Islet of Langerhans (tissue), 1 donor: ENCODE measurements around the gene TSR1.
"Not testable (repeated sequence)": the region's sequence is repeated elsewhere in the genome, so short reads cannot be mapped to it uniquely, and the experiment has no call there.

Experiments used
- FAIRE-seq: peaks from one replicate; lab custom pipeline; 2011; peaks lifted over from hg19 to GRCh38; lab: Jason Lieb, UNC

The TSR1 gene

DNA sequence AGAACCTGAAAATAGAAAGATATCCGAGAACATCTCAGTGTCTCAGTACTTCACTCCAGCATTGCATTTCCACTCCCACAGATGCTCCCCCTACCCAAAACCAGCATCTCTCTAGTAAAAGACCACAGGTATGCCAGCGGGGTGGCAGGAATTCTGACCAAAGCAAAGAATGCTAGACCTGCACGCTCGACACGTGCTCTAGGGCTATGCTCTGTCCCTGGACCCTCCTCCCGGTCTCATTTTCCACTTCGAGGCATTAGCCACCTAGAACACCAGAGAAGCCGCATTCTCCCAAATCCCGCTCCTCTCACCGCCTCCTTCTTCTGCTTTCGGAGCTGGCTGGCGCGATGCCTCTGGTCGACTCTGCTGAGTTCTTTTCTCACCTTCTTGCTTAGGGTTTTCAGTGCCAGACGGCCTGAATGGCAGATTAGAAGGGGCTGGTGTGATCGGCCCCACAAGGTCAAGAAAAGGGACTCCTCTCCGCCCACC, 487 bp downstream of the TSR1 start:
- FAIRE-seq, result no peak

DNA sequence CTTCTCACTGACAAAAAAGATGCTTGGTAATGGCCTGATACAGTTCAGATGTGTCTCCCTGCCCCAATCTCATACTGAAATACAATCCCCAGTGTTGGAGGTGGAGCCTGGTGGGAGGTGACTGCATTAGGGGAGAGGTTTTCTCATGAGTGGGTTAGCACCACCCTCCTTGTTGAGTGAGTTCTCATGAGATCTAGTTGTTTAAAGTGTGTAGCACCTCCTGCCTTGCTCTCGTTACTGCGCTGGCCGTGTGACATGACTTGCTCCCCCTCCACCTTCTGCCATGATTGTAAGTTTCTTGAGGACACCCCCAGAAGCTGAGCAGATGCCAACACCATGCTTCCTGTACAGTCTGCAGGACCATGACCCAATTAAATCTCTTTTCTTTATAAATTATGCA, 5.0 kb downstream of the TSR1 start:
- no peak for FAIRE-seq

DNA sequence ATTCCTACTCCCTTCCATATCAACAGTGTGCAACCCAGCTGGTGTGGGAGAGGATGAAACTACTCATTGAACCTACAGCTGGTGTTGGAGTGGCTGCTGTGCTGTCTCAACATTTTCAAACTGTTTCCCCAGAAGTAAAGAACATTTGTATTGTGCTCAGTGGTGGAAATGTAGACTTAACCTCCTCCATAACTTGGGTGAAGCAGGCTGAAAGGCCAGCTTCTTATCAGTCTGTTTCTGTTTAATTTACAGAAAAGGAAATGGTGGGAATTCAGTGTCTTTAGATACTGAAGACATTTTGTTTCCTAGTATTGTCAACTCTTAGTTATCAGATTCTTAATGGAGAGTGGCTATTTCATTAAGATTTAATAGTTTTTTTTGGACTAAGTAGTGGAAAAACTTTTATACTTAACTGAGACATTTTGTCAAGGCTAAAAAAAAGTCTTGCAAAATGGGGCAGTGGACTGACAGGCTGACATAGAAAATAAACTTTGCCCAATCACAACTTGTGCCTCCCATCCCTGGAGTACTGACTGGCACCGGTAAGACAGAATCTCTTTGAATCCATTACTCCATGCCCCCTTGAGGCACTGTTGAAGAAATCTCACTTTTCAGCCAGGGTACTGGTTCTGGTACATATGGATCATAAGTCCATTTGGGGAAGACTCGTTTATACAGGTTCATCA, 12.5 kb downstream of the TSR1 start:
- no peak for FAIRE-seq

DNA sequence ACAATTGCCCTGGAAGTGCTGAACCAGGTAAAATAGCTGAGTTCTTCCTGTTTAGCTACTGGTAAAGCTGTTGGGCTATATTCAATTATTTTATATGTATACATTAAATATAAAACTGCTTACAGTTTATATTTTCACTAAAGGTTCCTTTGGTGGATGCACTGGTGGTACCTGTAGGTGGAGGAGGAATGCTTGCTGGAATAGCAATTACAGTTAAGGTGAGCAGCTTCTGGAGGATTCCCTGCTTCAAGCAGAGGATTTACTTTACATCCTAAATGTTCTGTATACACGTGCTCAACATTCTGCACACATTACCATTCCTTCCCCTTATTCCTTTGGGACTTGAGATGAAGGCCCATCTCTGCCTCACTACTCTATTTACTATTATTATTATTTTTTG, 14.9 kb downstream of the TSR1 start:
- FAIRE-seq, result no peak

DNA sequence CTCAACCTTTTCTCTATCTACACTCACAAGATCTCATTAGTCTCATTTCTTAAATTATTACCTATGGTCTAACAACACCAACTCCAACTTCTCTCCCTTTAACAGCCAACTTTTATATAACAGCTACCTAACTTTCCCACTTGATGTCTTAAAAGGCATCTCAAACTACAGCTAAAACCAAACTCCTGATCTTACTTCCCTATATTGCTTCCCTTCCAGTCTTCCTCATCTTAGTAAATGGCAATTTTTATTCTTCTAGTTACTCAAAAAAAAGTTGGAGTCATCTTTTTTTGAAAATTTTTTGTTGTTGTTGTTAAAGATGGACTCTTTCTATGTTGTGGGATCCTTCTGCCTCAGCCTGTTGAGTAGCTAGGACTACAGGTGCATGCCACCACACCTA, 17.2 kb downstream of the TSR1 start:
- no peak for FAIRE-seq

DNA sequence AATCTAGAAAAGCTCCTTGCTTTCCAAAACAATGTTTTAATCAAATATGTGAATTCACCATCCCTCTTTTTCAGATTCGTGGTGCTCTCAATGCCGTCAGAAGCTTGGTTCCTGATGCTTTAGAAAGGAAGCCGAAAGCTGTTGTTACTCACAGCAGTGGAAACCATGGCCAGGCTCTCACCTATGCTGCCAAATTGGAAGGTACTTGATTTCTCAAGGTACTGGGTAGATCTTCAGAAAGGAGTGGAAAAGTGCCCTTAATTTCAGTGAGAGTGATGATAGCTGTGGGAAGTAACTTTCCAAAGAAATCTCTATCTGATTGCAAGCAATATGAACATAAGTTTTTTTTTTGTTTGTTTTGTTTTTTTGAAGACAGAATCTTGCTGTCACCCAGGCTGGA, 18.5 kb downstream of the TSR1 start:
- FAIRE-seq, result no peak

DNA sequence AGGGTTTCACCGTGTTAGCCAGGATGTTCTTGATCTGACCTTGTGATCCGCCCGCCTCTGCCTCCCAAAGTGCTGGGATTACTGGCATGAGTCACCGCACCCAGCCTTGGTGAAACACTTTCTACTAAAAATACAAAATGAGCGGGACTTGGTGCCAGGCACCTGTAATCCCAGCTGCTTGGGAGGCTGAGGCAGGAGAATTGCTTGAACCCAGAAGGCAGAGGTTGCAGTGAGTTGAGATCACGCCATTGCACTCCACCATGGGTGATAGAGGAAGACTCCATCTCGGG, 19.4 kb downstream of the TSR1 start:
- not testable (repeated sequence) for FAIRE-seq

DNA sequence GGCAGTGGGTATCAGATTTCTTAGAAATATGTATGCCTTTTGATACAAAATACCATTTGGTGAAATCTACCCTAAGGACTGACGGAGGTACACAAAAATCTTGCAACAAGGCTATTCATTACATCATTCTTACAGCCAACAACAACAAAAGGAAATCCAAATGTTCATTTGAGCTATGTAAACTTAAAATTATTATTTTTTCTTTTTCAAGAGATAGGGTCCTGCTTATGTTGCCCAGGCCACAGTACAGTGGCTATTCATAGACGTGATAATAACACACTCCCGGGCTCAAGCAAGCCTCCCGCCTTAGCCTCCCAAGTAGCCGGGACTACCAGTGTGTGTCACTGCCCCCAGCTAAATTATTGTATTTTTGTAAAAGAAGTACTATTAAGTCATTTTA, 23.5 kb downstream of the TSR1 start:
- no peak for FAIRE-seq

DNA sequence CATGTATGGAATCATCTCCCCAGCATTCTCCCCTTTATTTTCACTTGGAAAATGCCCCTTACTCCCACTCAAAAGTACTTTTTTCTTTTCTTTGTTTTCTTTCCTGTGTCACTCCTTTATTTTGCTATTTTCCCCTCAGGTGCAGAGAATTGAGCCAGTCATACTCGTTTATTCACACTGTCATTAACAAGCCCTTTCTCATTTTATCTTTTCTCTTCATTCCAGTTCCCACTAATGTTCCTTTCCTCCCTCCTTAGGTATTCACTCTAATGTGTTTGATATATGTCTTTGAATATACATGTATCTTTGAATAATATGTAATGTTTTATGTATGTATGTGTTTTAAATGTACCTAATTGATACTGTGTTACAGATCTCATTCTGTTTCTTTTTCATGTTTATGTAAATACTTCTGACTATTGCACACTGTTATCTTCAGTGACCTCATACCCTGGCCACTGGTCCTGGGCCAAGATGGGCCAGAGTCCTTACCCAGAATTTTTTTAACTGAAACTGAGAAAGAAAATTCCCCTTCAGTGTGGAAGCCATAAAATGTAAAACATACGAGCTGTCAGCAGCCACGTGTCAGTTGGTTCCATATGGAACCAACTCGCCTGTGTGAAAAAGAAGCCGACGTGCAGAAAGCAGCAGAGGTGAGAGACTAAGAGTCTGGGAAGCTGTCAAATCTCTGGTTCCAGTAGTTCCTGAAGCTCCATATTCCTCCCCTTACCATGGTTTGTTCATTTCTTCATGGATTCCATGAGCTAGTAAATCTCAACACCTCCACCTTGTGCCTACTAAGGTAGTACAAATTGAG, 26.7 kb downstream of the TSR1 start:
- FAIRE-seq, result no peak

DNA sequence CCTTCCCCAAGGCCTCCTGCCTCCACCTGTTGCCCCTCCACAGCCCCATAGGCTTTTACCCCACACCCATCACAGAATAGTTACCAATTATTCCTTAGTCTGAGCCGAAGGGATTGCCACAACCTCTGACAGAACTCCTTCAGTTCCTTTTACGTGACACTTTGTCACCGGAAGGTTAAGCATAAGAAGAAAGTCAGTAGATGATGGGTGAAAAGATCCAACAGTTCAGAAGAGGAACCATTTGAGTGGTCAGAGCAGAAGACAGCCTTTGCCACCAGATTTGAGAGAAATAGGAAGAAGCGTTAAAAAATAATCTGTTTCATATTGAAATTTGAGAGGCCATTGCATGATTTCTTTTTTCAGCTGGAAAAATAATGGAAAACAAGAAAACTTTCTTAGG, 31.3 kb downstream of the TSR1 start:
- FAIRE-seq, result no peak

DNA sequence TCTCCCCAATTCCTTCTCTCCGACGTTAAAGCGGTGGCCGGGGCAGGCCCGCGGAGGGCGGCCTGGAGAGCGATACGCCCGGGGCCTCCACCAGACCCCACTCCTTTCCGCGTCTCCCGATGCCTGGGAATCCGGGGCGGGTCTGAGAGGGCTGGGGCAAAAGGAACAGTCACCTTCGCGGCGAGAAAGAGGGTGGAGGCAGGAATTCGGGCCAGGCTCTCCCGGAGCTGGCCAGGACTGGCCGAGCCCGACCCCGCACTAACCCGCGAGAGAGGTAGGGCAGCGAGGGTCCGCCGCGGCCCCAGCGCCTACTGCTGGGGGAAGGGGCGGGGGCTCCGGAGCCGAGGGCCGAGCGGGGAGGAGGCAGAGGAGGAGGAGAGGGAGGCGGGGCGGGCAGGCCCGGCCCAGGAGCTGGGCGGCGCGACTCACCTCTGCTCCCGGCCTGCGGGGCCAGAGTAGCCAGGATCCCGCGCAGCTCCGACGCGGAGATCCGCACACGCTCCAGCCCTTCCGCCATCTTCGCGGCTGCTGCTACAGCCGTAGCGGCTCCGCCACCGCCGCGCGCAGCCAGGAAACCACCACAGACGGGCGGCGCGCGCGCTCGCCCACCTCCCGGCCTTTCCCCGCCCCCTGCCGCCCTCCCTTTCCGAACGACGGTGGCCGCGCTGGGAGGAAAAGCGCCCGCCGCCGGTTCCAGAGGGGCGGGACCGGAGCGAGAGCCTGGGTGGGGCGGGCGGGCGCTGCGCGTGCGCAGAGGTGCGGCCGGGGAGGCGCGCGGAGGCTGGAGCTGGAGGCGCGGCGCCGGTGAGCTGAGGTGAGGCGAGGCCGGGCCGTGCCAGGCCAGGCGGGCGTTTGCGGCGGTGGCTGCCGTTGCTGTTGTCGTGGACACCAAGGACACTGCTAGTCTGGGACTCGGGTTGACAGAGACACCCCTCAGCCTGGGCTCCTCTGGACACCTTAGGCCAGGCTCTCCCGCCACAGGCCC, 32.8 kb downstream of the TSR1 start, which contains the start of the genes SMG6 and SRR:
SMG6 (minus strand) TSS at position 582 of the 985 bp plus-strand sequence; CDS start at position 517, 65 bp downstream.
SRR (plus strand) TSS at position 747 of the 985 bp plus-strand sequence. CDS start 11,611 bp downstream, outside the sequence.
- no peak for FAIRE-seq

DNA sequence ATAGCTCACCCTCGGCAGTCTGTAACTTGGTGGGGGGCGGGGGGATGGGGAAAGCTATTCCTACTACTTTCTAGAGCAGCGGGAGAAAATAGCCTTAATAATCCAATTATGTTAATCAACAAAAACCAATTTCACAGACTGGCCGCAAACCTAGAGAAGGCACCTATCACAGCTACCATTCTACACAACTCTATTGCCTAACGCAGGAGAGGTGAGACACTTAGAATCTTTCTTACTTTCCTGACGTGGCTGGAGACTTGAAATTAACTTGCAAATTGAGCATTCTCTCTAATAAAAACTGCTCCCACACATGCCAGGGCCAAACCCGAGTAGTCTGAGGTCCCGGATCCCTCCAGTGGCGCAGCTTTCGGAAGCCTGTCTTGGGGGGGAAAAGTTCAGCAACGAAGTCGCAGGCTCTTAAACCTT, 33.5 kb downstream of the TSR1 start:
- no peak for FAIRE-seq

DNA sequence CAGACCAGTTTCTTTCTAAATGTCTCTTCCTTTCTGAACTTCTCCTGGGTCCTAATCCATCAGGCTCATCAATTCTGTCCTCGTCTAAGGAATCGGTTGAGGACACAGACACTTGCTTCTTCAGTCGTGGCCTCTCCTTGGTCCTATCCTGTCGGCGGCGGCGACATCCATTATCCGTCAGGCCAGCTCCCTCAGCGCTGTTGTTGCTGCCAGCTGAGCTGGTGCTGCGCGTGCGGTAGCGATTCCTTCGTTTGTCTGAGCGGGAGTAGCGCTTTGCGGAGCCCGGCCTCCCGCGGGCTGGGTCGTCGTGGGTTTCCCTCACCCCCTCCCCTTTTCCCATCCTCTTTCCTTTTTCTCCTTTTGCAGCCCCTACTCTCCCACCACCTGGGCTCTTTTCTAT, 36.5 kb downstream of the TSR1 start:
- no peak for FAIRE-seq

DNA sequence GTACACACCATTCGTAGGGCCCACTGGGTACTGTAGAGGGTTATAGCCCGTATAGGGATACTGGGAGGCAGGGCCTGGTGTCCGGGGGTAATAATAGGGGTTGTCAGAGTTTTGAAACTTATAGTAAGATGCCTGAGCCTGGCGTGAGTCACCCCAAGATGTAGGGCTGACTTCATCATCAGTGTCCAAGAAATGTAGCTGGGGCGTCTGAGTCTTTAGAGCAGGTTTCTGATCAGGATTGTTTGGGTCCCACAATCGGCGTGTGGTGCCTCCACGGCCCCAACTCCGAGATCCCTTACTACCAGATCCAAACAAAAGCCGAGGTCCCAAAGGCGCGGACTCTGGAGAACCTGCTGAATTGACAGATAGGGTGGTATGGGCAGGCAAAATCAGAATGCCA, 37.1 kb downstream of the TSR1 start:
- FAIRE-seq, result no peak

DNA sequence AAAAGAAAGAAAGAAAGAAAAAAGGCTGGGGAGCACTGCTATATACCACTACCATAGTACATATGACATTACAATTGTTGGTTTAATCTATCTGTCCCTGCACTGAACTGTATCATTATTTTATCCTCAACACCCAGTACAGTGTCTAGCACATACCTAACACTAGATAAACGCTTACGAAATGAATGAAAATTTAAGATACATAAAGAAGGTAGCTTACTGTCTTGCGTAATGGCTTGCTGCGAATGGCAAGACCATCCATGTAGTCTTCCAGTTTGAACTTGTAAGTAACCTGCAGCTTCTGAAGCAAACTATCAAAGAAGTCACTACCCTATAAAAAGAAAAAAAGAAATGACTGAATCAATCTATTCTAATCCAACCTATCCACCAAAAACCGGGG, 39.2 kb downstream of the TSR1 start:
- FAIRE-seq, result no peak

DNA sequence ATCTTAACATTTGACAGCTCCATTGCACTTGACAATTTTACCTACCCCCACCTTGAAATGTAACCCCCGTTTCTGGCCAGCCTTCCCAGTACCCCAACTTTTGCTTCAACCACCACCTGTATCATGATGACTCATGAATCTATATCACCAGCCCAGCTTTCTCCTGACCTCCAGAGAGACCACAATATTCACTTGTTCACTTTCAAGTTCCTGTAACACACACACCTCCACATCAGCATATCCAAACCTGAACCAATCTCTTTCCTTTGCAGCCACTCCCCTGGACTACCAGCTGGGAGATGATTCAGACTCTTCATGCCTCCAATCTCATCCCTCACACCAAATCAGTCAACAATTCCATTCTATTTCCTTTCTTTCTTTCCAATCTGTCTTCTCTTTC, 40.7 kb downstream of the TSR1 start:
- no peak for FAIRE-seq

DNA sequence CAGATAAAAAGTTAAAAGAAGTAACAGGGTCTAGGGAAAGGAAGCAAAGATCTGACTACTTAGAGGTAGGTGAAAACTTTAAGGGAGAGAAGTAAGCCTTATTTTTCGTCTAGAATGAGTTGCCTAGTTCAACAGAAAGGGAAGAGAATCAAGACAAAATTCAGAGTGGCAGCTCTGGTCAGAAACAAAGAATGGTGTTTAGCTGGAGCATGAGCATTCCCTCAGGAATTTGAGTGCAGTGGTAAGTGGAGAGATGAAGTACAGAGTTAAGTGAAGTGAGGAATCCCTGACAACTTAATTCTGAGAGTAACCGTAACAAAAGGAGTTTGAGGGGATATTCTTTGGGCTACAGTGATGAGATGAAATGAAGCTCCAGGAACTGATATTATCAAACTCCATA, 44.2 kb downstream of the TSR1 start:
- FAIRE-seq, result no peak

DNA sequence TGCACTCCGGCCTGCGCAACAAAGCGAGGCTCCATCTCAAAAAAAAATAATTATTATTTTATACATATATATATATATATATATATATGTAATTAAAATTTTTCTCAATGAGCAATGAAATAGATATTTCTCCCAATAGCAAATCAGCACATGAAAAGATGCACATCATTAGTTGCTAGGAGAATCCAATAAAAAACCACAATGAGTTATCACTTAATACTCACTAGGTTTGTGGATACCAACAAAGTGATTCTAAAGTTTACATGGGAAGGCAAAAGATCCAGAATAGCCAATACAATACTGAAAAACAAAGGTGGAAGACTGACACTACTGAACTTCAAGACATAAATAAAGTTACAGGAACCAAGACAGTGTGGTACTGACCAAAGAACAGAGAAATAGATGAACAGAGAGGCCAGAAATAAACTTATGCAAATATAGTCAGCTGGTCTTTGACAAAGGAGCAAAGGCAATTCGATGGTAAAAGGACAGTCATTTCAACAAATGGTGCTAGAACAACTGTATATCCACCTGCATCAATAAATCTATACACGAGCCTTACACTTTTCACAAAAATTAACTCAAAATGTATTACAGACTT, 46.3 kb downstream of the TSR1 start:
- FAIRE-seq, result no peak

DNA sequence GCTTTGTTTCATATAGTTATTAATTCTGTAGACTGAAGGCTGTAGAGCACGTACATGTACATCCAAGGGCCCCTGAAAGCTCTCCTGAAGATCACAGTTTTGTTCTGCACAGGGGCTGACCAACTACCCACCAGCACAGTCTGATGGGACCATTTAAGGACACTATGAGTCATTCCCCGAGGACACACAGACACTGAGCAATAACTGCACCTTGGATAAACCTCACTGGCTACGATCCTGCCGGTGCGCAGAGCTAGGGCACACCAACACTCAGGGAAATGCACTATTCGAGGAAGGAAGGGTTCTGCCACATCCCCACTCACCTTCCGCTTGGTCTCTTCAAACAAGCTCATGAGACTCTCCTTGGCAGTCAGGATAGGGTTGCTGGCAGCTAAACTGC, 53.0 kb downstream of the TSR1 start:
- no peak for FAIRE-seq

DNA sequence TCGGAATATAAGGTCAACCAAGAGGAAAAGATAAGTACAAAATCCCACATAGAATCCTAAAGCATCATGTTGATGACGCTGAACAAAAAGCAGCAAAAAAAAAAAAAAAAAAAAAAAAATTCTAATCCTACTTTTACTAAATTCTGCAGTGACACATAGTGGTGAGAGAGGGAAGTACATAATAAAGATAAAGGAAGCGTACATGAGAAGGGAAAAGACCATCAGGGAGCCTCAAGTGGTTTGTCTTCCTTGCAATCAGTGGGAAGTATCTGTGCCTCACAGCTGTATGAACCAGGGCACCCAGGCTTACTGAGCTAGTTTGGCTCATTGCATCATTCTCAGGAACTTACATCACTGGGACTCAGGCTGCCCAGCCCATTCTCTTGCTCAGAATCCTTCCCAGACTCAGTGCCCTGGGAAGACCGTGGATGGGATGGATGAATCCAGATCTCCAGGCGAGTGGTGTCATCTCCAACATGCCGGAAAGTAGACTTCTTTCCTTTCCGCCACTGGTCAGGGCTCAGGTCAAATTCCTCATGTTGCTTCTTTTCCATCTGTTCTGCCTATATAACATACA, 53.9 kb downstream of the TSR1 start:
- FAIRE-seq, result peak; percentile 97

DNA sequence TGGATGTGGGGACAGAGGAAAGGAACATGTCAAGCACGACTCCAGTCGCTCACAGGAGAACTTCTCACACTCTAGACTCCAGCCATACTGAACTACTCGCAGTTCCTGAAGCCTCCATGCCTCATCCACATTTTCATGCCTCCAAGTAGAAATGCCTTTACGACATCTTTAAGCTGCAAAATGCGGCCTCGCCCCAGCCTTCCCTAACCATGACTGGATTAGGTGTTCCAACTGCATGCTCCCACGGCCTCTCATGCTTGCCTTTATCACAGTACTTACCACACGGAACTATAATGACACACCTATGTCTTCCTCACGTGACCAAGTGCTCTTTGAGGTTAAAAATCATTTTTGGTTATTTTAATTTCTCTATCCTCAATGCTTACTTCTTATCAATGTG, 56.5 kb downstream of the TSR1 start:
- no peak for FAIRE-seq
